Stimulated activated naive CD4-positive, alpha-beta T cell (primary cell): ENCODE data around the gene PPT2.

Experiments
- DNase-seq, 6 experiments: peaks; one replicate each; lab custom pipeline; 2025; lab: John Stamatoyannopoulos, UW

Gene PPT2

DNA sequence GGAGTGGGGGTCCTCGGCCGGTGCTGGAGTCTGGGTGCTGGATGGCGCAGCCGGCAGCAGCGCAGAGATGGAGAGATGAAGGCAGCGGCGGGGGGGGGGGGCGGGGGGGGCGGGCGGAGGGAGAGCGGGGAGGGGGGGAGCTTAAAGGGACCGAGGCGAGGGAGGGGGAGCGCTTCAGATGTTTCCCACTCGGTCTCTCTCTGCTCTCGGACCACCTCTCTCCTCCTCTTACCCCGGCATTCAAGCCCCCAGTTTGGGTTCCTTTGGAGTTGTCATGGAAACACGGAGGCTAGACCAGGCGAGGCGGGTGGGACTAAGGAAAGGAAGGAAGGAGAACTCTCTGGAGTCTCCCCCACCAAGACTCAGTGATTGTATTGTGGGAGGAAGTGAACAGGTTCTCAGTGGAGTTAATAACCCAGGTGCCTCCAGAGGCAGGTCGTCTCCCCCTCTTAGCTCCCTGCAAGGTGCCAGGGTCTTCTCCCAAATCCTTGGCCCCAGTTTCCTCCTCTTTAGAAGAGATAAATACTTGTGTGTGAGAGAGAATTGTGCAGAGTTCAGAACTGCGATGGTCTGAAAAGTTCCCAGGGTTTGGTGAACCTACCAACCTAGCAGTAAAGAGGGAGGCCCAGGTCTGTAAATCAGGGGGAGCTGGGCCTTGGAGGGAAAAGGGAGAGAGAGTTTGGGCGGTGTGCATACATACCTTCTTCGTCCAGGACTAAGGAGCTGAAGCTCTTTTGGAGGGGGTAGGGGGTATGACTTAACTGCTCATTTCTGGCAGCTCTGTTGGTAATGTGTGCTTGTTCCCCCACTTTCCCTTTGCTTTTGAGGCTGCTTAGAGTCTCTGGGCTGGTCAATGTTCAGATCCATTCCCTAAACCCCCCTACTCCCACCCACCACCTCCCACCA is 1.8 kb upstream of the PPT2 start, which contains the start of gene PRRT1:
Gene PRRT1 (minus strand): TSS at position 77 of the 906 bp plus-strand sequence. CDS start 112 bp downstream, outside the sequence.
- DNase-seq: peak in 3 of 6 experiments; percentile 25 to 63 (median 54)

DNA sequence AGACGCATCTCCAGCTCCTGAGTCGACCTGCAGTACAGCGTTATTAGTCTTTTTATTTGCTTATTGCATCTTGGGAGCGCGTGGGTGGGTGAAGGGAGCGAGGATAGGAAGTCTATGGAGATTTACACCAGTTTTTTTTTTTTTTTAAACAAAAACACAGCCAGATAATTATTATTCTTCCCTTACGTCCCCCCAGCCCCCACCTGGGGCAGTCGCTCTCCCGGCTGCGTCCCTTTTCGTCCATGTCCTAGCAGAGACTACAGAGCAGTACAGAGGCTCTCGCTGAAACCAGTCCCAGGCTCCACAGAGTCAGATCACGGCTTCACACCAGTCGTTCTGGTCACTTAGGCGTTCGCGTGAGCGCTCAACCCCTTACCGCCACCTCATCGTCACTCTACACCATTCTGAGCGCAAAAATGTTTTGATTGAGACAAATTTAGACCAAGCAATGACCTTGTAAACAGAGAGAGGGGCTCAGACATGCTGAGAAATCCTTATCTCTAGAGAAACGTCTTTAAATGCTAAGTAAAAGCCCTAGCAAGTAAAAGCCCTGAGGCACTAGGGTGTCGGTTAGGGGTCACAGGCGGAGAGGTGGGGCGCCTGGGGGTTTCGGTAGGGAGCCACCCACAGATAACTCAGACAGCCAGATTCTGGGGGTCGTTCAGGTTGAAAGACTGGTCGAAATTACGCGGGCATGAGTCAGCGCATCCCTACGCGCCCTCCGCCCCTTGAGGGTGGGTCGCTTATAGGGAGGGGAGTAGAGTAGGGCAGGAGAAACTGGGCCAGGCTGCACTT is 975 bp upstream of the PPT2 start:
- DNase-seq: peak in 1 of 6 experiments; percentile 25

DNA sequence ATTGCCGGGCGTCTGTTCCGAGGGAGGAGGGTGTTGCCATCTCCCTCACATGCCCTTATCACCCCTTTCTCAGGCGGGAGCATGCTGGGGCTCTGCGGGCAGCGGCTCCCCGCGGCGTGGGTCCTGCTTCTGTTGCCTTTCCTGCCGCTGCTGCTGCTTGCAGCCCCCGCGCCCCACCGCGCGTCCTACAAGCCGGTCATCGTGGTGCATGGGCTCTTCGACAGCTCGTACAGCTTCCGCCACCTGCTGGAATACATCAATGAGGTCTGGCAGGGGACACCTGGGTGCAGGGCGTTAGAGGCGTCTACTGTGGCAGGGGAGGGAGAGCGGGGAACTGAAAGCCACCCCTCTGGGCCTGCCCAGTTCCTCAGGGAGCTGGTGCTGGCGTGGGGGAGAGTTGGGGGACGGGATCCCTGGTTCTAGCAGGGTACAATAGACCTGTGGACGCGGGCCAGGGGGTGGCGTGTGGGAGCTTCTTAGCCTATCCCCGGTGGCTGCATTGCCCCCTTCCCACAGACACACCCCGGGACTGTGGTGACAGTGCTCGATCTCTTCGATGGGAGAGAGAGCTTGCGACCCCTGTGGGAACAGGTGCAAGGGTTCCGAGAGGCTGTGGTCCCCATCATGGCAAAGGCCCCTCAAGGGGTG is 697 bp downstream of the PPT2 start:
- DNase-seq: peak; percentile 53 to 81 (median 66)

DNA sequence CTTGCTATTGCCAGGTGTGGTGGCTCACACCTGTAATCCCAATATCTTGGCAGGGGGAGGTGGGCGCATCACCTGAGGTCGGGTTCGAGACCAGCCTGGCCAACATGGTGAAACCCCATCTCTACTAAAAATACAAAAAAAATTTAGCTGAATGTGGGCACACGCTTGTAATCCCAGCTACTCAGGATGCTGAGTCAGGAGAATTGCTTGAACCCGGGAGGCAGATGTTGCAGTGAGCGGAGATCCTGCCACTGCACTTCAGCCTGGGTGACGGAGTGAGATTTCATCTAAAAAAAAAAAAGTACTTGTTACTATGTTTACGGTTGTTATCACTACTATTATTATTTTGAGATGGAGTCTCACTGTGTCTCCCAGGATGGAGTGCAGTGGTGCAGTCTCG is 3.0 kb downstream of the PPT2 start:
- DNase-seq: no peak

DNA sequence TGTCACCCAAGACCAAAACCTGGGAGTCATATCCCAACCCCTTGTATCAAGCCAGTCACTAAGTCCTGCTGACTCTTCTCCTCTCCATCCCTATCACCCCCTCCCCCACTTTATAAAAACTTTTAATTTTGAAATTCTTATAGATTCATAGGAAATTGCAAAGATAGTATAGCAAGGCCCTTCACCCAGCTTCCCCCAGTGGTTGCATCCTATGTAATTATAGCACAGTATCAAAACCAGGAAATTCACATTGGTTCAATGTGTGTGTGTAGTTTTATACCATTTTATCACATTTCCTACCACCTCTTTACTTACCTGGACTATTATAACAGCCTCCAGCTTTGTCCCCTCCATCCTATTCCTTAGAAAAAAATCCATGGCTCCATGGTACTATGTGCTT is 4.1 kb downstream of the PPT2 start:
- DNase-seq: no peak

DNA sequence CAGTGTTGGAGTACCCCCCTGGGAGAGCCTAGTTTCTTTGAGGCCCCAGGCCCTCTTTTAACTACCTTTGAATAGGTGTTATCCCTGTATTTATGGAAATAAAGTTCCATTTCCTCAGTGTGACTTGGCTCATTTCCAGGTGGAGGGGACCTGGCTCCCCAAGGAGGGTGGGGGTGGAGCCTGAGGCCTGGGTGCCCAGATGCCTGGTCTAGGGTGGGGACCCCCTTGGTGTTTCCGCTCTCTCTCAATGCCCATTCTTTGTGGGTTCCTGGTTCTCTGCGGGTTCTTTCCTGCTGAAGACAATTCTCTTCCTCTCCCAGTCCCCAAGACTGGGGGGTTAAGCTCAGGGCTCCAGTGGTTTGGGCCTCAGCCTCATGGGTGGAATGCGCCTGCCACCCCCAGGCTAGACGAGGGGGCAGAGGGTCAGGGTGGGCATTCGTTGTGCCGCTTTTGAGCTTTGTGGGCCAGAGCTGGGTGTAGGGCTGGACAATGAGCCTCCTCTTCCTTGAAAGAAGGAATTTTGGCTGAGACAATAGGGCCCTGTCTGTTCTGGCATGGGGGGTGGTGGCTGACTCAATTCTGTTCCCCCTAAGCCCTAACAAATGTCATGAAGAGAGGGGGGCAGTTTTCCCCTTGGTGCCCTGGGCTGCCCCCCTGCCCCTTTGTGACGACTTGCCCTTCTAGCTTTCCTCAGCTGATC is 9.8 kb downstream of the PPT2 start:
- DNase-seq: no peak

DNA sequence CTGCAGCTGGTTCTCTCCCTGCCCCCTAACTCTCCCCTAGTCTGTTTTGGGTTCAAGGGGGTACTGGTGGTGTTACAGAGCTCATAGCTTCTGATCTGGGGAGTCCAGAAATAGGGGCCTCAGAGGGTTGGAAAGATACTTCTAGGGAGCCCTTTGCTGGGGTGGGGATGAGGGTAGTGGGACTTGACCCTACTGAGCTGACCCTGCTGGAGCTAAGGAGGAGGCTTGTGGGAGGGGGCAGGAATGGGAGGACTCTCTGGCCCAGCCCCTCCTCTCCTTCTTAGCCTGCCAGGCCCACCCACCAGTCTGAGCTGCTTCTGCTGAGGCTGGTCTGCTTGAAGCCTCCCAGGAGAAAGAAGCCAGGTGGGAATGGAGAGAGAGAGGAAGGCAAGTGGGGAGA is 10.4 kb downstream of the PPT2 start, which contains the start of gene EGFL8:
Gene EGFL8 (plus strand): TSS at position 301 of the 400 bp plus-strand sequence. CDS start 1,571 bp downstream, outside the sequence.
- no peak for DNase-seq

DNA sequence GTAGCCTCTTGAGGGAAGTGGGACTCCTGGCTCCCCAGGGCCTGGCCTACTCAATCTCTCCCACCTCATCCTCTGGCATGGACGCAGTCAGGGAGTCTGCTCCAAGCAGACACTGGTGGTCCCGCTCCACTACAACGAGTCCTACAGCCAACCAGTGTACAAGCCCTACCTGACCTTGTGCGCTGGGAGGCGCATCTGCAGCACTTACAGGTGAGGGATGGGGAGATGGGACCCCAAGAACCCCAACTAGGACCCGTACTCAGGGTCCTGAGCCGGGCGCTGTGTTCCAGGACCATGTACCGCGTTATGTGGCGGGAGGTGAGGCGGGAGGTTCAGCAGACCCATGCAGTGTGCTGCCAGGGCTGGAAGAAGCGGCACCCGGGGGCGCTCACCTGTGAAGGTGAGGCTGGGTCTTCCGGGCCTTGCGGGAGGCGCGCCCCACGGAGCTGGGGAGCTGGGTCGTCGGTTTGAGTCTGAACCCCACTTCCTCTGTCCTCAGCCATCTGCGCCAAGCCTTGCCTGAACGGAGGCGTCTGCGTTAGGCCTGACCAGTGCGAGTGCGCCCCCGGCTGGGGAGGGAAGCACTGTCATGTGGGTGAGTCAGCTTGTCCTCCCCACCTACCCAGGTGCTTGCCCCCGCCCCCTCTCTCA is 12.6 kb downstream of the PPT2 start:
- no peak for DNase-seq

DNA sequence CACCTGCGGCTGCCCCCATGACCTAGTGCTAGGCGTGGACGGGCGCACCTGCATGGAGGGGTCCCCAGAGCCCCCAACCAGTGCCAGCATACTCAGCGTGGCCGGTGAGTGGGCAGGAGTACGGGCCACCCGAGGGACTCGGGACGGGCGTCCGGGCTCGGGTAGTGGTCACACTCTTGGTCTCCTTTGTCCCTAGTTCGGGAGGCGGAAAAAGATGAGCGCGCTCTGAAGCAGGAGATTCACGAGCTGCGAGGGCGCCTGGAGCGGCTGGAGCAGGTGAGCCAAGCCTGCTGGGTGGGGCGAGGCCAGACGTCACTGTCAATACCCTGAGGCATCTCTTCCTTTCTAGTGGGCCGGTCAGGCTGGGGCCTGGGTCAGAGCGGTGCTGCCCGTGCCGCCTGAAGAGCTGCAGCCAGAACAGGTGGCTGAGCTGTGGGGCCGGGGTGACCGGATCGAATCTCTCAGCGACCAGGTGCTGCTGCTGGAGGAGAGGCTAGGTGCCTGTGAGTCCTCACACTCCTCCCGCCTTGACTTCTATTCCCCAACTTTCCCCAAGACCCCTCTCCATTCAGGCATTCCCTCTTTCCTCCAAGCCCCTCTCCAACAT is 13.3 kb downstream of the PPT2 start:
- no peak for DNase-seq

DNA sequence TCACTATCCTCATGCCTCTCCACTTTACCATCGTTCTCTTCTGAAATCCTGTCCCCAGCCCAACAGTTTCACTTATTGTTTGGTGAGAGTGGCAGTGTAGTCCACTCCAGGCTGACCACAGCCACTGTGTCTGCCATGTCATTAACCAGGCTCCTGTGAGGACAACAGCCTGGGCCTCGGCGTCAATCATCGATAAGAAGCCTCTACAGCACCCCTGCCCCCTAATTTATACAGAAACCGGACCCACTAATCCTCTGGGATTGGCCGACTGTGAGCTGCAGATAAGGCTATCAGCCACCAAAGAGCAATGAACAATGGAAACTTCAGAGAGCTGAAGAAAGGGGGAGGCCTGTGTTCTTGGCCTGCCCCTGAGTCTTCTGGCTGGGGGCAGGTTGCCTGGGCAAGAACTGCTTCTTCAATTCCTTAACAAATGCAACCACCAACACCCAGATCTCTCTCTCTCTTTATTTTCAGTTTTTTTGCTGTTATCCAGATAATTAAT is 13.9 kb downstream of the PPT2 start:
- no peak for DNase-seq

DNA sequence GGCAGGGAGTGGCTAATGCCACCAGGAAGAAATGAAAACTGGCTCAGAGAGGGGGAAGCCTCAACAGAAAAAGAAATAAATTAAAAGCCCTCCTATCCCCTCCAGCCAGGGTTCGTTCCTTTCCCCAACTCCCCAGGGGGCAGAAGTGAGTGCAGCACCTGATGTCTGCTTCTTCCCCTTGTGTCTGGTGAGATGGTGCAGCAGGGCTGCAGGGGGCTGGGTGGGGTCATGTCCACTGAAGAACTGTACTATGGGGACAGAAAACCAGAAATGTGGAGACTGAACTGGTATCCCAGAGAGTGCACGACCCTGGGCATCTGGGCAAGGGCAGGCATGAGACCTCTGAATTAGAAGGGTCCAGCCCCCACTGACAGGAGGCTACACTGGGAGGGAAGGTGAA is 14.4 kb downstream of the PPT2 start:
- no peak for DNase-seq

DNA sequence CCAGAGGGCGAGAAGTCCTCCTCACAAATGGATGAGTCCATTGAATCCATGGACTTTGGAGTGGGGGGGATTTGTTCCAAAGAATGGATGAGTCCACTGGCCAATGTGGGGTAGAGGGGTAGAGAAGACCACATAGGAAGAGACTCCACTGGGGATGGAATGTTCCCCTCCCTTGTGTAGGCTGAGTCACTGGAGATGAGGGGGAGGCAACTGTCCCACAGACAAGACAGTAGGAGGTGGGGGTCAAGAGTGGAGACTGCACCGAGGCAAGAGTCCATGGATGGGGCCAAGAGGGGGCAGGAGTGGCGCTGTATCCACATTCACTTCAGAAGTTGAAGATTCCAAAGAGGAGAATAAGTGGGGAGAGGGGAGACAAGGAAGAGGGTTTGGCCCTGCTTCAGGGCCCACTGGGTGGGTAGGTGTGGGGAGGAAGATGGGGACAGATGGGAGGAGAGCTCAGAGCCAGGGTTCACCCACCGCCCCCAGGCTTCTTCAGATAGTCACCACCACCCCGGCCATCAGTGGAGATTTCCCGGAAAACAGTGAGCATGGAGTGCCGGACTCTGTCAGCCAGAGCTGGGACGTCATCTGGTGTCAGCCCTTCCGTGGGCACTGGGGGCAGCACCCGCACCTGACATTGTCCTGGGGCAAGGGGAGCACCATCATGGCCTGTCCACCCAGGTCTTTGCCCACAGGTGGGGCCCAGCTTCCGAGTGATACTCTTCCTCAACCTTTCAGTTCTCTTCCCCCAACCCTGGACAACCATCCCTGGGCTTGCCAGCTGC is 15.1 kb downstream of the PPT2 start:
- no peak for DNase-seq

DNA sequence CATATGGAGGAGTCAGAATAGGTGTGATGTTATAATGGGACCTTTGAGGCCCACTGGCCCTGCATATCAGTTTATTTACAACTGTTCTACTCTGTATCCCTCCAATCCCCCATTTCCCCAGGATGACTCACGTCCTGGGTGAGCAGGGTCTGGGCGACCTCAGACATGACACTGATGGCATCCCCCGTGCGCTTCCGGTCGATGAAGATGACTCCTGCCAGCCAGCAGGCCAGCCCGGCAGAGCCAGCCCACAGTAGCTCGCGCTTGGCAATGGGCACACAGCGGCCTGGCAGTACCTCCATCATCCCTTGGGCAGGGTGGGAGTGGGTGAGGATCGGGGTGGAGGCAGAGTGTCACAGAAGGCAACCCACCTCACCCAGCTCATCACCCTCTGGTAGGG is 16.4 kb downstream of the PPT2 start:
- DNase-seq: no peak

DNA sequence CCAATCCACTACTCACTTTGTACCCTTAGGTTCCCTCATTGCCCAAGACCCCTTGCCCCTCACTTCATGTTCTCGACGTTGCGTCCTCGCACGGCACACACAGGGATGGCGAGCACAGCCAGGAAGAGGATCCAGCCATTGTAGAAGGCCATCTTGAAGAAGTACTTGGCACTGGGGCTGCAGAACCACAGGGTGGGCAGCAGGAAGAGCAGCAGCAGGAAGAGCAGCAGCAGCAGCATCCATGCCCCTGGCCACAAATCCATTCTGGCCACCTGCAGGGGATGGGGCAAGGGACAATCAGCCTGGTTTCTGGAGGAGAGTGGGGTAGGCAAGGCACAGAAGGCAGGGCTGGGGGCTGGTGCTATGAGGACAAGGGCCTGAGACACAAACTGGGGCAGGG is 17.3 kb downstream of the PPT2 start:
- DNase-seq: no peak

DNA sequence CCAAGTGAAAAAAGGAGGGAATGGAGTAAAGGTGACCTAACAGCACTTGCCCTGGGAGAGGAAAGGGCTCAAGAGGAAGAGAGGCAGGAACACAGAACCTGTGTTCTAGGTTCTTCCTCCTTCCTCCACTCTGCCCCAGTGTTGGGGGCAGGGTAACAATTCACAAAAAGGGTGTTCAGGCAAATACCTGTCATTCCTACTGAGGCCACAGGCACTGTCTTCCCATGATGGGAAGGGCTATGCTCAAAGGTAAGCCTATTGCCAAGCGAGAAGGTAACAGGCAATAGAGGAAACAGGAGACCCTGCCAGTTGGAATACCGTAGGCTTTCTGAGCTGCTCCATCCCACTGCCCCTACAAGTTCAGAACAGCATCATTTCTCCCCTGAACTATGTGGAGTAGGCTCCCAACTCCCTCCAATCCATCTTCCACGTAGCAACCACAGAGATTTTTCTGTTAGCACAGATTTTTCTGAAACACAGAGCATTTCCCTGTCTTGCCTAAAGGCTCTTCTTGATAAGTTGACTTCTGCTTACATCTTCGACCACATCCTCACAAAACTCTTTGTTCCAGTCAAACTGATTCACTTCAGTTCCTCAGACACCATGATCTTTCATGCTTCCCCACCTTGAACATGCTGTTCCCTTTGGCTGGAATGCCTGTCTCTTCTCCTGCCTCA is 19.2 kb downstream of the PPT2 start:
- peak in 2 of 6 experiments; percentile 31 to 44 for DNase-seq

DNA sequence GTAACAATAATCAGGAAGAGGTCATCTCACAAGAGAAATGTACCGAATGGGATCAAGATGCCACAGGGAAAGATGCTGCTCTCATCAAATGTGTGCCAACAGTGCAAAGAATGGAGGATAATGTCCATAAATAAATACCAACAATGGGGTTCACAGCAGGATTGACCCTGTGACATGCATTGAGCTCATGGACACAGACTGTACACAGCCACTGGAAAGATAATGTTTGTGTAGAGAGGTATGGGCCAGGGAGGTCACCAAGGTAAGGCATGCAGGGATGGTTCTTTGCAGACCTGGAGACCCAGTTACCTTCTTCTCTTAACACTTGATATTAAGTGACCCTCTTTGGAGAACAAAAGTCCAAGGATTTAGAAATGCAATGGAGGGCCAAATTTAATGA is 20.5 kb downstream of the PPT2 start:
- no peak for DNase-seq

DNA sequence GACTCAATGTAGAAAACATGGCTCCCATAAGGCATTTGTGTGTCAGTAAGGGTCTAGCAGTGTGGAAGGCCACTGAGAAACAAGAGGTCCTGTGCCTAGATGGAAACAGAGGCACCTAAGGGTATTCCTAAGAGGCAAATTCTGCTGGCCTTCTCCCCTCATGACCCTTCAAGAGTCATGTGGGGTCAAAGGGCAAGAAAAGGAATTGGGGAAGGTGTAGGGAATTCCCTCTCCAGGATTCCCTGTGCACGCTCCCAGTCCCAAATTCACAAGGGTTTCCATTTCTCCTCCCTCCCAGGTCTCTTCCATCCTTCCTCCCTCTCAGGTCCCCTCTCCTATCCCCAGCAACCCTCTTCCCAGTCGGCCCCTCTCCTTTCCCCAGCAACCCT is 21.4 kb downstream of the PPT2 start:
- DNase-seq: no peak

DNA sequence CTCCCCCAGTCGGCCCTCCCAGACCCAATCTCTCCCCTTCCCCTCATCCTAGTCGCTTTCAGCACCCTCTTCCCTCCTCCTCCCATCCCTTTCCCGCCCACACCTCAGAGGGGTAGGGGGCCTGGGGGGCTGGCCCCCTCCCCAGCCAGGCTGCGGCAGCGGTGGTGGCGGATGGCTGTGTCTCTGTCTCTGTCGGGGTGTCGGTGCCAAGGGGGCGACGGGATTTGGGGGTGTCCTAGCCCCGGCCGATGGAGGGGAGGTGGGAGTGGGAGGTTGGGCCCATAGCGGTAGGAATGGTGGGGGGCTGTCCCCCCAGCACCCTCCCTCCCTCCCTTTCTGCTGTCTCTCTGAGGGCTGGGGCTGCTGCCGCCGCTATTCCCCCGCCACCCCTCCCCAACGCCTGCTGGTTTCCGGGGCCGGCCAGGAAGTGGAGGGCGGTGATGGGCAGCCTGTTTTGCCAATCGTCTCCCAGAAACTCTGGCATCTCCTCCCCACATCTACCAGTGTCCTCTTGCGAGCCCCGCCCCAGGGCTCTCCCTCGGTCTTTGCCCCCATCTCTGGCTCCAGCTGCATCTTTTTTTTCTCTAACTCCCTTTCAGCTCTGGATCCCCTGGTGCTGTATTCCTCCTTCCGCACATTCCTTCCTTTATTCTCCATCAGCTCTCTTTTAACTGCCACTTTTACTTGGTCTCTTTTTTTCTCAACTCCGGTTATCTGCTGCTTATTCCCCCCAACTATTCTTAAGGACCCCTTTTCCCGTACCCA is 22.0 kb downstream of the PPT2 start, which contains the start of gene AGPAT1:
Gene AGPAT1 (minus strand): TSS at position 374 of the 765 bp plus-strand sequence. CDS start 4,588 bp downstream, outside the sequence.
- peak; percentile 90 to 95 (median 92) for DNase-seq
